Activated CD8-positive, alpha-beta memory T cell treated with anti-CD3 and anti-CD28 coated beads, Interleukin-2, amount 10 ng/mL, durations not matched to agents 7 days and 5 days (primary cell): ENCODE measurements around the gene IL2RA. TPM values are rescaled to one million over a fixed set of nuclear protein-coding genes. Genes with fewer than 3 reads are reported as not detected.
A peak's percentile ranks its signal among the peaks of the same experiment; 100 is the strongest.

ENCODE experiments used
- ATAC-seq: fragments of 150-1000 bp; cut with Tn5 transposase; one replicate; pipeline ENCODE4 v1.10.0; 2021; ENCODE audit warnings: moderate library complexity
- CTCF ChIA-PET: fragments of 350-600 bp; sonication (Branson Sonifier 250); formaldehyde crosslinking; loops from one replicate; lab custom pipeline; 2021; ENCODE audit warnings: antibody characterized with exemption; lab: Charles Lee
- DNase-seq: peaks from one replicate; pipeline ENCODE4 v3.0.0-alpha.2; 2020
- H3K27ac Mint-ChIP-seq: one replicate; pipeline ENCODE4 v1.8.0; 2021; ENCODE audit warnings: mild to moderate bottlenecking, mixed read lengths
- H3K27me3 Mint-ChIP-seq: one replicate; pipeline ENCODE4 v1.8.0; 2021; ENCODE audit warnings: mixed read lengths
- H3K36me3 Mint-ChIP-seq: one replicate; pipeline ENCODE4 v1.8.0; 2021; ENCODE audit warnings: mild to moderate bottlenecking, mixed read lengths
- H3K4me1 Mint-ChIP-seq: one replicate; pipeline ENCODE4 v1.8.0; 2021; ENCODE audit warnings: mixed read lengths
- H3K4me3 Mint-ChIP-seq: one replicate; pipeline ENCODE4 v1.8.0; 2021; ENCODE audit warnings: mild to moderate bottlenecking, moderate library complexity, mixed read lengths
- H3K9me3 Mint-ChIP-seq: one replicate; pipeline ENCODE4 v1.8.0; 2022; ENCODE audit warnings: low read depth, mixed read lengths
- total RNA-seq, 2 experiments: library from RNA; stranded (reverse); gene quantifications; one replicate each; pipeline ENCODE4 v1.2.3, GENCODE V29; 2021

The IL2RA gene
- total RNA-seq, 2 experiments from 2014 or later = 302 to 832 TPM

DNA sequence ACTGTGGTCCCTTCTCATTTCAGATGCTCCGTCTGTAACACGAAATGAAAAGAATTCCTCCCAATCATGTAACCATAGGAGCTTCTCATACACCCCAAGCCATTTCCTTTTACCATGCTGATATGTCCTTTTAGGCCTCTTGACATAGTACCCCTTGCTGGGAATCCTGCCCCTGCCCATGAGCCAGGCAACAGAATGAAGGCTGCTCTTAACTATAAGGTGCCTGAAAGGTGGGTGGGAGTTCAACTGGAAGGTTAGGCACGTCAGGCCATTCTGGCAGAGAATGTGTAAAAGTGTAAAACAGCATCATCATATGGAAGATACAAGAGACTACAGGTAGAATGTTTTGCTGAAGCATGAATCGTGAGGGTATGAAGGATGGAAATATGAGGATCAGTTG is 22.5 kb downstream of the IL2RA start:
- DNase-seq (no peak), ATAC-seq (no peak)
- H3K9me3 Mint-ChIP-seq = no peaks in the 10 kb centered on the region
- H3K36me3 Mint-ChIP-seq = peaks cover 82% of the 10 kb centered on the region
- peak overlapping the region; percentile 16 for H3K27ac Mint-ChIP-seq
- H3K27me3 Mint-ChIP-seq = no peaks in the 10 kb centered on the region
- peaks cover 86% of the 10 kb centered on the region for H3K4me1 Mint-ChIP-seq
- no peak overlapping the region for H3K4me3 Mint-ChIP-seq
- CTCF ChIA-PET = no interaction called here

GRCh38 chr10:6038071-6038631 is 24.0 kb downstream of the IL2RA start:
- H3K27ac Mint-ChIP-seq = peak overlapping the region; percentile 83
- no peak overlapping the region for H3K4me3 Mint-ChIP-seq
- H3K27me3 Mint-ChIP-seq = no peaks in the 10 kb centered on the region
- DNase-seq (peak; percentile 65), ATAC-seq (peak; percentile 75)
- CTCF ChIA-PET = interaction anchor here (1.3 to 3.1 kb wide), 5 partner anchors 20 to 60 kb away, joined by 3 to 16 read pairs (median 7); no protein-coding TSS in a partner anchor
- H3K4me1 Mint-ChIP-seq = peaks cover 85% of the 10 kb centered on the region
- peaks cover 81% of the 10 kb centered on the region for H3K36me3 Mint-ChIP-seq
- H3K9me3 Mint-ChIP-seq = no peaks in the 10 kb centered on the region

DNA sequence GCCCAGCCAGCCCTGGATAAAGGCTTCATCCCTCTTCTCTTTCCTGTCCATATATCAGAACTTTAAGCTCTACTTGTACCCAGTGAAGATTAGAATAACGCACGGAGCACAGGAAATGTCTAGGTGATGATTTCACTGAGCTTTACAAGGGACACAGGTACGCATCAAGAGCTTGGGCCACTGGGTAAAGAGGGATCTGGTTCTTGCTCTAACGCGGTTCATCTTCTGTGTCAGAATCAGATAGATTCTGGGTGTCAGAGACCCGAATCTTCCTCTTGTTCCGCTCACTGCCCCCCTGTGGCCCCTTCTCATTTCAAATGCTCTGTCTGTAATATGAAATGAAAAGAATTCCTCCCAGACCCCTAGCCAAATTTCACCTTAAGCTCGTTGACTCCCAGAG is 24.7 kb downstream of the IL2RA start:
- Mint-ChIP-seq H3K27ac (peak overlapping the region; percentile 83), H3K9me3 (no peaks in the 10 kb centered on the region), H3K36me3 (peaks cover 81% of the 10 kb centered on the region), H3K4me1 (peaks cover 85% of the 10 kb centered on the region), H3K4me3 (no peak overlapping the region), H3K27me3 (no peaks in the 10 kb centered on the region)
- ATAC-seq (no peak), DNase-seq (no peak)
- CTCF ChIA-PET = interaction anchor here (1.5 to 3.1 kb wide), 4 partner anchors 21 to 49 kb away, joined by 3 to 16 read pairs (median 10); no protein-coding TSS in a partner anchor

- CTCF ChIA-PET = interaction anchor here (1.4 to 3.1 kb wide), 4 partner anchors 14 to 50 kb away, joined by 3 to 16 read pairs (median 10); no protein-coding TSS in a partner anchor
- Mint-ChIP-seq H3K9me3 (no peaks in the 10 kb centered on the region), H3K4me3 (no peak overlapping the region), H3K27ac (peak overlapping the region; percentile 83), H3K36me3 (peaks cover 83% of the 10 kb centered on the region), H3K27me3 (no peaks in the 10 kb centered on the region), H3K4me1 (peaks cover 83% of the 10 kb centered on the region)
- DNase-seq = no peak
- no peak for ATAC-seq
These were observed 25.3 kb downstream of the IL2RA start for GRCh38 chr10:6036861-6037321.

DNA sequence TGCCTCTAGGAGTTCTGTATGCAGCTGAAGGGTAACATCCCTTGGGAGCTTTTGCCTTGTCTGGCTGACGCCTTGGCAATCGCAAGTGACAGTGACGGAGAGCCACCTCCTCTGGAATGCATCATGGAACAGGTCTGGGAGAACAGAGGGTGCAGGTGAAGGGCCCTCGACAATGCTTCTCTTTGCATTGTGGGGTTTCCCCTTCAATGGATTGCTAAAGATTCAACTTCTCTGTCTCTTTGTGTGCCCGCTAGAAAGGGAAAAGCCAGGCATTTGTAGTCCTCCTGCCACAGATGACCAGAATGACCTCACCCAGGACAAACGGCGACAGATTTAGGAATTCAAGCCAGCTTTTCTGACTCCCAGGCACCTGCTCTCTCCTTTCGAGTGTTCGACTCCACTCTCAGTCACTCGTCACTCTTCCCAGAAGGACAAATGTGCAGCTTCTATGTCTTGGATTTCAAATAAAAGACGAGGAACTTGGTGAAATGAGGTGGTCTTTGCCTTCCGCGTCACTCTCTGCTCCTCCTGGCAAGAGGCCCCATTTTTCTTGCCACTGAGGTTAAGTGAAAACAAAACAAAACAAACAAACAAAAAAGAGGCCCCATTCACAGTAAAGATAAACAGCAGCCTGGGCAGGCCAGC is 26.1 kb downstream of the IL2RA start:
- peak; percentile 30 for DNase-seq
- no peaks in the 10 kb centered on the region for H3K9me3 Mint-ChIP-seq
- no peak overlapping the region for H3K4me3 Mint-ChIP-seq
- no peak for ATAC-seq
- peaks cover 77% of the 10 kb centered on the region for H3K4me1 Mint-ChIP-seq
- peak overlapping the region; percentile 42 for H3K27ac Mint-ChIP-seq
- CTCF ChIA-PET = interaction anchor here (1.4 to 3.1 kb wide), 3 partner anchors 15 to 51 kb away, joined by 3 to 16 read pairs (median 13); no protein-coding TSS in a partner anchor
- no peaks in the 10 kb centered on the region for H3K27me3 Mint-ChIP-seq
- H3K36me3 Mint-ChIP-seq = peaks cover 81% of the 10 kb centered on the region

GRCh38 chr10:6035101-6035834 is 26.9 kb downstream of the IL2RA start:
- CTCF ChIA-PET = interaction anchor here (1.4 kb wide), 2 partner anchors 16 to 22 kb away, joined by 3 to 4 read pairs; no protein-coding TSS in a partner anchor
- H3K4me3 Mint-ChIP-seq = no peak overlapping the region
- peaks cover 3% of the 10 kb centered on the region for H3K9me3 Mint-ChIP-seq
- H3K27ac Mint-ChIP-seq = peak overlapping the region; percentile 46
- DNase-seq (peak; percentile 39), ATAC-seq (no peak)
- H3K4me1 Mint-ChIP-seq = peaks cover 74% of the 10 kb centered on the region
- peaks cover 84% of the 10 kb centered on the region for H3K36me3 Mint-ChIP-seq
- no peaks in the 10 kb centered on the region for H3K27me3 Mint-ChIP-seq

GRCh38 chr10:6034371-6034770 is 27.8 kb downstream of the IL2RA start:
- no peak for DNase-seq
- Mint-ChIP-seq H3K4me3 (no peak overlapping the region), H3K36me3 (peaks cover 79% of the 10 kb centered on the region), H3K4me1 (peaks cover 70% of the 10 kb centered on the region), H3K27me3 (no peaks in the 10 kb centered on the region), H3K9me3 (peaks cover 3% of the 10 kb centered on the region), H3K27ac (peak overlapping the region; percentile 56)
- no peak for ATAC-seq
- CTCF ChIA-PET = interaction anchor here (1.4 kb wide), 2 partner anchors 16 to 21 kb away, joined by 4 read pairs; no protein-coding TSS in a partner anchor

DNA sequence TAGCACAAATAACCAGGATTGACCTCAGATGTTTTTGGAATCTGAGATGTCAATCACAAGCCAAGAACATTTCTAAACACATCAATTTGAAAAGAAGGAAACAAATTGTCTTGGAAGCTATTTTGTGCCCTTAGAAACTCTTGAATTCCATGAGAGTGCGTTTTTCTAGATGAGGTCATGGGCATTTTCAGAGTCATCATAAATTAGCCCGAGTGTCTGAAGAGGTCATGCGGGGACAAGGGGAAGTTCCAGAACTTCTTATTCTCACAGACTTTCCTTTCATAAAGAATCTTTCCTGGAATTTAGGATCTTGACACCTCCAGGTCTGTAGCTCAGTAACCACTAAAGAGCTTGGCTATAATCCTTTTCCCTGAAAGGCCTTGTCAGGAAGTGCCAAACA is 28.2 kb downstream of the IL2RA start:
- CTCF ChIA-PET = interaction anchor here (0.7 to 1.4 kb wide), 6 partner anchors 10 to 53 kb away, joined by 3 to 6 read pairs (median 4); no protein-coding TSS in a partner anchor
- no peak overlapping the region for H3K27ac Mint-ChIP-seq
- H3K9me3 Mint-ChIP-seq = peaks cover 3% of the 10 kb centered on the region
- ATAC-seq = no peak
- no peaks in the 10 kb centered on the region for H3K27me3 Mint-ChIP-seq
- DNase-seq = no peak
- H3K4me3 Mint-ChIP-seq = no peak overlapping the region
- H3K4me1 Mint-ChIP-seq = peaks cover 66% of the 10 kb centered on the region
- peaks cover 75% of the 10 kb centered on the region for H3K36me3 Mint-ChIP-seq

DNA sequence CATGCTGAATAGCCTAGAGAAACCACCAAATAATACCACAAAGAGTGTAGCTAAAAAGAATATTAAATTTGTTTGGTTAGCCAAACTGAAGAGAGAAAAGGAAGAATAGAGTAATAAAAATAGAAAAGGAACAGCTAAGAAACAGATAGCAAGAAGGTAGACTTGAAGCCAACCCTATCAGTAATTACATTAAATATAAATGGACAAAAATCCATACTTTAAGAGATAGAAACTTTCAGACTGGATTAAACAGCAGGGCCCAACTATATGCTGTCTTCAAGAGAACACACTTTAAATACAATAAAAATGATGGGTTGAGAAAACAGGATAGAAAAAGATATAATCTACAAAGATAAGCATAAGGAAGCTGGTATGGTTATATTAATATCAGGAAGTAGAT is 31.2 kb downstream of the IL2RA start:
- Mint-ChIP-seq H3K27me3 (no peaks in the 10 kb centered on the region), H3K27ac (peak overlapping the region; percentile 29), H3K4me1 (peaks cover 57% of the 10 kb centered on the region), H3K9me3 (peaks cover 3% of the 10 kb centered on the region), H3K4me3 (no peak overlapping the region), H3K36me3 (peaks cover 75% of the 10 kb centered on the region)
- ATAC-seq (no peak), DNase-seq (no peak)
- CTCF ChIA-PET = interaction anchor here (1.1 to 1.2 kb wide), 2 partner anchors 55 to 56 kb away, joined by 4 to 6 read pairs; no protein-coding TSS in a partner anchor

GRCh38 chr10:6030217-6030616 is 31.9 kb downstream of the IL2RA start:
- no peak overlapping the region for H3K4me3 Mint-ChIP-seq
- DNase-seq (no peak), ATAC-seq (no peak)
- no peaks in the 10 kb centered on the region for H3K27me3 Mint-ChIP-seq
- H3K9me3 Mint-ChIP-seq = peaks cover 3% of the 10 kb centered on the region
- H3K4me1 Mint-ChIP-seq = peaks cover 54% of the 10 kb centered on the region
- H3K36me3 Mint-ChIP-seq = peaks cover 74% of the 10 kb centered on the region
- CTCF ChIA-PET = interaction anchor here (1.2 kb wide), 1 partner anchor 56 kb away, joined by 6 read pairs; no protein-coding TSS in a partner anchor
- peak overlapping the region; percentile 43 for H3K27ac Mint-ChIP-seq

GRCh38 chr10:6027929-6028328 is 34.2 kb downstream of the IL2RA start:
- CTCF ChIA-PET = interaction anchor here (1.7 kb wide), 1 partner anchor 58 kb away, joined by 6 read pairs; no protein-coding TSS in a partner anchor
- no peak for ATAC-seq
- H3K4me1 Mint-ChIP-seq = peaks cover 48% of the 10 kb centered on the region

GRCh38 chr10:6025683-6026255 is 36.4 kb downstream of the IL2RA start:
- H3K4me1 Mint-ChIP-seq = peaks cover 56% of the 10 kb centered on the region
- ATAC-seq (no peak), DNase-seq (peak; percentile 16)
- peaks cover under 1% of the 10 kb centered on the region for H3K9me3 Mint-ChIP-seq
- H3K4me3 Mint-ChIP-seq = no peak overlapping the region
- H3K36me3 Mint-ChIP-seq = peaks cover 80% of the 10 kb centered on the region
- peak overlapping the region; percentile 61 for H3K27ac Mint-ChIP-seq
- CTCF ChIA-PET = interaction anchor here (0.9 kb wide), 1 partner anchor 41 kb away, joined by 3 read pairs; no protein-coding TSS in a partner anchor
- no peaks in the 10 kb centered on the region for H3K27me3 Mint-ChIP-seq

More at GRCh38 chr10:6027929-6028328, 34.2 kb downstream of the IL2RA start:
- Mint-ChIP-seq H3K27ac (peak overlapping the region; percentile 68), H3K4me3 (no peak overlapping the region), H3K36me3 (peaks cover 78% of the 10 kb centered on the region), H3K27me3 (no peaks in the 10 kb centered on the region), H3K9me3 (peaks cover 3% of the 10 kb centered on the region)
- no peak for DNase-seq
